ENCODE results near the gene IL27RA.

IL27RA gene

DNA sequence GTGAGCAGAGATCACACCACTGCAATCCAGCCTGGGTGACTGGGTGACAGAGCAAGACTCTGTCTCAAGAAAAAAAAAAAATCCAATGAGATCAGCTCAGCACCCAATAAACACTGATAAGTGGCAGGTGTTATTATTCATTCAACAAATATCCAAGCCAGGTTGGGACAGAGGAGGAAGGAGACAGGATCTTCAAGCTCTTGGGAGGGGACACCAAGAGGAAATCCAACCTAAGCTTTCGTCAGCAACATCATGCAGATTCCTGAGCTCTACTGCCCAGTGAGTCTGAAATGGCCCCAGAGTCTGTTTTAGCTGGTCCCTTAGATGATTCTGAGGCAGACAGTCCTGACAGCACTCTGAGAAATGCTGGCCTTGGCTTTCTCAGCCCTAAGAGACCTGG lies 33.1 kb upstream of the IL27RA start:
- TF ChIP-seq CTCF (IDR thresholded peaks at IDR 0.05; ENCODE audit: low read depth, low read length, missing control alignments), result no peak
- in situ Hi-C loops (cut with HindIII; ENCODE audit: low sequenced_read_pairs), result no loop called here
- DNase-seq (ENCODE audit: low read depth), result no peak
- no peak overlapping the region for H3K4me3 ChIP-seq (ENCODE audit: low read depth, low read length)

DNA sequence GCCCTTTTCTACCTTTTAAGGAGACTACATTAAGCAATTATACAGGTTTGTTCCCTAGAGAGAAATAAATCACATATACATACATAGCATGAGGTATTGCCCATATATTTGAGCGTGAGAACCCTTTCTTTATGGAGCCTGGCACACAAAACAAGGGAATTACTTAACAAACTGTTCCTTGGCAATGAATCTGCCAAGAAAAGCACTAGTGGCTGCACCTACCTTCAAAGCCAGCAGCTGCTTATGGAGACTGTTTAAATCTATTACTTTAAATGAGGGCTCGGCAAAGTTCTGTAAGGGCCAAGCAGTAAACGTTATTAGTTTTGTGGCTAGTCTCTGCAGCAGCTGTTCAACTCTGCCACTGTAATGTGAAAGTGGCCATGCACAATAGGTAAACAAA lies 32.5 kb upstream of the IL27RA start:
- in situ Hi-C loops (cut with HindIII; ENCODE audit: low sequenced_read_pairs), result no loop called here
- TF ChIP-seq CTCF (IDR thresholded peaks at IDR 0.05; ENCODE audit: low read depth, low read length, missing control alignments), result no peak
- H3K4me3 ChIP-seq (ENCODE audit: low read depth, low read length), result no peak overlapping the region
- no peak for DNase-seq (ENCODE audit: low read depth)

DNA sequence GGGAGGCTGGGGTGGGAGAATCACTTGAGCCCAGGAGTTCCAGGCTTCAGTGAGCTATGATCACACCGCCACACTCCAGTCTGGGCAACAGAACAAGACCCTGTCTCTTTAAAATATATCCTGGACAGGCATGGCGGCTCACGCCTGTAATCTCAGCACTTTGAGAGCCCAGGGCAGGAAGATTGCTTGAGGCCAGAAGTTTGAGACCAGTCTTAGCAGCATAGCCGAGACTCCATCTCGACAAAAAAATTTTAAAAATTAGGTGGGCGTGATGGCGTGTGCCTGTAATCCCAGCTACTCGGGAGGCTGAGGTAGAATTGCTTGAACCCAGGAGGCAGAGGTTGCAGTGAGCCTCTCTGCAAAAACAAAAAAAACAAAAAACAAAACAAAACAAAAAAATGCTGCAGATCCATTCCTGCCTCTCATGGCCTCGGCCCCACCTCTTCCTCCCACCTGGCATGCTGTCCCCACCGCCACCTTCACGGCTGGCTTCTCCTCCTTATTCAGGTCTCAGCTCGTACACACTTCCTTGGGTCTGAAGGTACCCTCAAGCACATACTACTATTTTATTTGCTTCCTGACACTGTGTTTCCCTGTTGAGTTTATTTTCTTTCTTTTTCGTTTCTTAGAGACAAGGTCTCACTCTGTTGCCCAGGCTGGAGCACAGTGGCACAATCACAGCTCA lies 30.7 kb upstream of the IL27RA start:
- H3K4me3 ChIP-seq (ENCODE audit: low read depth, low read length), result no peak overlapping the region
- TF ChIP-seq CTCF (IDR thresholded peaks at IDR 0.05; ENCODE audit: low read depth, low read length, missing control alignments), result no peak
- in situ Hi-C loops (cut with HindIII; ENCODE audit: low sequenced_read_pairs), result no loop called here
- DNase-seq (ENCODE audit: low read depth), result no peak

GRCh38 chr19:14002571-14003250 lies 28.9 kb upstream of the IL27RA start:
- H3K4me3 ChIP-seq (ENCODE audit: low read depth, low read length), result no peak overlapping the region
- in situ Hi-C loops (cut with HindIII; ENCODE audit: low sequenced_read_pairs), result no loop called here
- DNase-seq (ENCODE audit: low read depth), result no peak

DNA sequence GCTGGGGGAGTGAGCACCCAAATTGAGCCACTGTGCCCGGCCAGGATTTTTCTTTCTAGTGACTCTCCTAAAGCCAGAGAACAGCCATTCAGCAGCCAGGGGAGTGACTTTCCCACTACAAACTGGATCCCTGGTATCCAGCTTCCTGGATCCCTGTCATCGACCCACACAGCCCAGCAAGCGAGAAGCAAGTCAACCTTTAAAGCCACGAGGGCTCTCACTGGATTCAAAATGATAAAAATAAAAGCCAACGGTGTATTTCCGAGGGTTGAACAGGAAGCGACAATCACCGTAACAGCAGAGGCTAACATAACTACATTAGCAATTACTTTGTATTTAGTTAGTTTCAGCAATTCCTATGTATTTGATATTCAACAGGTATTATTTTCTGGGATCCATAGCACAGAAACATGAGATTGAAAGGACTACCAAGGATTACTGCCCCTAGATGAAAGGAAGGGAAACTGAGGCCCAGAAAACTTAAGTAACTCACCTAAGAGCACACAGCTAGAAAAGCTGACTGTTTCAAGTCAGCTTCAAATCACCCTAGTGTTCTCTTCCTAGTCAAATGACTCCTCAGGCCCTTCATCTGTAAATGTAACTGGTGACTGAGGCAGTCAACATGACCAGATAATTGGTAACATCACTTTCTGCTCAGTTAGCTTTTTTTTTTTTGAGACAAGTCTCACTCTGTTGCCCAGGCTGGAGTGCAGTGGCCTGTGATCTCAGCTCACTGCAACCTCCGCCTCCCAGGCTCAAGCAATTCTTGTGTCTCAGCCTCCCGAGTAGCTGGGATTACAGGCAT lies 28.1 kb upstream of the IL27RA start:
- no peak overlapping the region for H3K4me3 ChIP-seq (ENCODE audit: low read depth, low read length)
- in situ Hi-C loops (cut with HindIII; ENCODE audit: low sequenced_read_pairs), result no loop called here
- TF ChIP-seq CTCF (IDR thresholded peaks at IDR 0.05; ENCODE audit: low read depth, low read length, missing control alignments), result no peak
- DNase-seq (ENCODE audit: low read depth), result no peak

More at GRCh38 chr19:14002571-14003250, 28.9 kb upstream of the IL27RA start:
- TF ChIP-seq CTCF (IDR thresholded peaks at IDR 0.05; ENCODE audit: low read depth, low read length, missing control alignments), result no peak

GRCh38 chr19:14004619-14005348 lies 26.8 kb upstream of the IL27RA start:
- no peak overlapping the region for H3K4me3 ChIP-seq (ENCODE audit: low read depth, low read length)

More at GRCh38 chr19:14004619-14005348, 26.8 kb upstream of the IL27RA start:
- in situ Hi-C loops (cut with HindIII; ENCODE audit: low sequenced_read_pairs), result no loop called here
- TF ChIP-seq CTCF (IDR thresholded peaks at IDR 0.05; ENCODE audit: low read depth, low read length, missing control alignments), result no peak
- DNase-seq (ENCODE audit: low read depth), result no peak

Data from astrocyte of the cerebellum (primary cell).